Measurements from ENCODE around the gene CLEC1A. TPM values are rescaled to one million over a fixed set of nuclear protein-coding genes. Genes with fewer than 3 reads are reported as not detected.

Gene CLEC1A
- total RNA-seq, 1 experiment from 2014 or later = not detected

DNA sequence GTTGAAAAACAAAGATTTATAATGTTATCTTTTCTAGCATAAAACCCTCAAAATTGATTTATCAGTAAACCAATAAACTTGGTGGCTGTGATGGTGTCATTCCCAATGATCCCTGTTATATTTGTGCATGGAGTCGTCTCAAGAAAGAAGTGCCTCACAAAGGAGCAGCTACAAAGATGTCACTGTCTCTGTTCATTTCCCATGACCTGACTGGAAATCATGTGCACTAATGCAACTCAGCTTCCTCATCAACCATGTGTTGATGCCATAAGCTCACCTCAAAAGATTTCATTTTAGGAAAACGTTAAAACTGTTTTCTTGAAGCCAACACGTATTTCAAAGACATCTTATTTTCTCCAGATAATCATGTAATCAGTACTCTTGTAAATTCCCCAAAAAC, 28.8 kb downstream of the CLEC1A start:
- ChIA-PET RAD21 (ENCODE audit: low non-redundant PET in 1 of 2, low total read pairs in 2 of 2, uncharacterized antibody in 2 of 2, unreplicated experiment in 2 of 2) (no interaction called here), POLR2A (no interaction called here), CTCF (no interaction called here)
- H3K27ac ChIP-seq (ENCODE audit: low read depth, low read length) = no peak overlapping the region
- H3K9me3 ChIP-seq (ENCODE audit: control insufficient read depth in 1 of 2, insufficient read depth in 1 of 2, low read depth in 1 of 2, low read length in 2 of 2) = no peaks in the 10 kb centered on the region
- ATAC-seq (no peak), DNase-seq (ENCODE audit: low read depth, low spot score) (no peak)
- no peak overlapping the region for H3K4me2 ChIP-seq (ENCODE audit: low read length)
- no peak overlapping the region for H3K4me3 ChIP-seq (replicated peaks in 1 of 2; ENCODE audit: low read depth in 1 of 2, low read length in 2 of 2)
- no peak for TF ChIP-seq RAD21 (IDR thresholded peaks at IDR 0.05; ENCODE audit: low read depth)
- TF ChIP-seq, protein P1, sequence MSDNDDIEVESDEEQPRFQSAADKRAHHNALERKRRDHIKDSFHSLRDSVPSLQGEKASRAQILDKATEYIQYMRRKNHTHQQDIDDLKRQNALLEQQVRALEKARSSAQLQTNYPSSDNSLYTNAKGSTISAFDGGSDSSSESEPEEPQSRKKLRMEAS (IDR thresholded peaks at IDR 0.05) = no peak
- no peak for TF ChIP-seq SP1 (IDR thresholded peaks at IDR 0.05; ENCODE audit: low read depth)
- TF ChIP-seq, protein P2, sequence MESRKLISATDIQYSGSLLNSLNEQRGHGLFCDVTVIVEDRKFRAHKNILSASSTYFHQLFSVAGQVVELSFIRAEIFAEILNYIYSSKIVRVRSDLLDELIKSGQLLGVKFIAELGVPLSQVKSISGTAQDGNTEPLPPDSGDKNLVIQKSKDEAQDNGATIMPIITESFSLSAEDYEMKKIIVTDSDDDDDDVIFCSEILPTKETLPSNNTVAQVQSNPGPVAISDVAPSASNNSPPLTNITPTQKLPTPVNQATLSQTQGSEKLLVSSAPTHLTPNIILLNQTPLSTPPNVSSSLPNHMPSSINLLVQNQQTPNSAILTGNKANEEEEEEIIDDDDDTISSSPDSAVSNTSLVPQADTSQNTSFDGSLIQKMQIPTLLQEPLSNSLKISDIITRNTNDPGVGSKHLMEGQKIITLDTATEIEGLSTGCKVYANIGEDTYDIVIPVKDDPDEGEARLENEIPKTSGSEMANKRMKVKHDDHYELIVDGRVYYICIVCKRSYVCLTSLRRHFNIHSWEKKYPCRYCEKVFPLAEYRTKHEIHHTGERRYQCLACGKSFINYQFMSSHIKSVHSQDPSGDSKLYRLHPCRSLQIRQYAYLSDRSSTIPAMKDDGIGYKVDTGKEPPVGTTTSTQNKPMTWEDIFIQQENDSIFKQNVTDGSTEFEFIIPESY (IDR thresholded peaks at IDR 0.05; ENCODE audit: extremely low read depth, insufficient replicate concordance, low read length) = no peak
- H3K4me1 ChIP-seq (ENCODE audit: control insufficient read depth in 1 of 2, insufficient read depth in 2 of 2, low read length in 2 of 2) = no peaks in the 10 kb centered on the region
- H3K27me3 ChIP-seq (ENCODE audit: insufficient read depth, low read length) = peaks cover 85% of the 10 kb centered on the region
- BruUV-seq (replicated peaks) = no TSS peak
- no peaks in the 10 kb centered on the region for H3K79me2 ChIP-seq (ENCODE audit: insufficient read depth, low read length)
- no peaks in the 10 kb centered on the region for H4K20me1 ChIP-seq (ENCODE audit: insufficient read depth)
- intact Hi-C loops (cut with micrococcal nuclease) = no loop called here
- H3K9ac ChIP-seq (ENCODE audit: low read length) = no peak overlapping the region
- no peak overlapping the region for H2AFZ ChIP-seq (ENCODE audit: low read depth, low read length, poor library complexity, severe bottlenecking)
- no peaks in the 10 kb centered on the region for H3K9me2 ChIP-seq (ENCODE audit: insufficient read depth)
- no peaks in the 10 kb centered on the region for H3K36me3 ChIP-seq (ENCODE audit: control insufficient read depth in 1 of 2, insufficient read depth in 2 of 2, low read length in 2 of 2)

DNA sequence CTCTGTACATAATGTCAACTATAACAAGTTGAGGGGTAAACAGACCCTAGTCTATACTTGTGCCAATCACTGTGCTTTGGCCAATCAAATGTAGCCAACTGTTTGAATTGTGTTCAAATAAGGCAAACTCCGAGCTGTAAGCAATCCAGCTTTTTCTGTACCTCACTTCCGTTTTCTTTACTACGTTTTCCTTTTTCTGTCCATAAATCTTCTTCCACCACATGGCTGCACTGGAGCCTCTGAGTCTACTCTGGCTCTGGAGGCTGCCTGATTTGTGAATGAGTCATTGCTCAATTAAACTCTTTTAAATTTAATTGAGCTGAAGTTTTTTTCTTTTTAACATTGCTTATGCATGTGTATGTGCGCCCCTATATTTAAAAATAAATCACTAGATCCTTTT, 29.7 kb downstream of the CLEC1A start:
- TF ChIP-seq EGR1 (IDR thresholded peaks at IDR 0.05; ENCODE audit: low read depth) (no peak), CEBPB (IDR thresholded peaks at IDR 0.05; ENCODE audit: low read depth) (no peak), TCF7L2 (IDR thresholded peaks at IDR 0.05; ENCODE audit: borderline replicate concordance, extremely low read depth, insufficient read depth, insufficient read length) (no peak), POLR2A (IDR thresholded peaks at IDR 0.05; ENCODE audit: borderline replicate concordance, extremely low read depth, insufficient read depth, insufficient read length) (no peak), YY1 (IDR thresholded peaks at IDR 0.05; ENCODE audit: extremely low read depth, insufficient replicate concordance, low read depth, low read length) (no peak), SP1 (IDR thresholded peaks at IDR 0.05; ENCODE audit: low read depth) (no peak), EZH2phosphoT487 (IDR thresholded peaks at IDR 0.05; ENCODE audit: borderline replicate concordance) (no peak)
- TF ChIP-seq, protein P2 (IDR thresholded peaks at IDR 0.05; ENCODE audit: extremely low read depth, insufficient replicate concordance, low read length) = no peak
- TF ChIP-seq, protein P3, sequence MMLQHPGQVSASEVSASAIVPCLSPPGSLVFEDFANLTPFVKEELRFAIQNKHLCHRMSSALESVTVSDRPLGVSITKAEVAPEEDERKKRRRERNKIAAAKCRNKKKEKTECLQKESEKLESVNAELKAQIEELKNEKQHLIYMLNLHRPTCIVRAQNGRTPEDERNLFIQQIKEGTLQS (IDR thresholded peaks at IDR 0.05) = no peak
- Histone ChIP-seq H2AFZ (ENCODE audit: low read depth, low read length, poor library complexity, severe bottlenecking) (no peak overlapping the region), H3K4me3 (replicated peaks in 1 of 2; ENCODE audit: low read depth in 1 of 2, low read length in 2 of 2) (no peak overlapping the region), H3K4me1 (ENCODE audit: control insufficient read depth in 1 of 2, insufficient read depth in 2 of 2, low read length in 2 of 2) (no peaks in the 10 kb centered on the region), H3K79me2 (ENCODE audit: insufficient read depth, low read length) (no peaks in the 10 kb centered on the region), H3K4me2 (ENCODE audit: low read length) (no peak overlapping the region), H3K9me2 (ENCODE audit: insufficient read depth) (no peaks in the 10 kb centered on the region), H3K27me3 (ENCODE audit: insufficient read depth, low read length) (peaks cover 84% of the 10 kb centered on the region), H4K20me1 (ENCODE audit: insufficient read depth) (no peaks in the 10 kb centered on the region), H3K36me3 (ENCODE audit: control insufficient read depth in 1 of 2, insufficient read depth in 2 of 2, low read length in 2 of 2) (no peaks in the 10 kb centered on the region), H3K9me3 (ENCODE audit: control insufficient read depth in 1 of 2, insufficient read depth in 1 of 2, low read depth in 1 of 2, low read length in 2 of 2) (no peaks in the 10 kb centered on the region), H3K9ac (ENCODE audit: low read length) (no peak overlapping the region), H3K27ac (ENCODE audit: low read depth, low read length) (no peak overlapping the region)
- BruUV-seq (replicated peaks) = no TSS peak
- ChIA-PET RAD21 (ENCODE audit: low non-redundant PET in 1 of 2, low total read pairs in 2 of 2, uncharacterized antibody in 2 of 2, unreplicated experiment in 2 of 2) (no interaction called here), CTCF (no interaction called here), POLR2A (no interaction called here)
- ATAC-seq (no peak), DNase-seq (ENCODE audit: low read depth, low spot score) (no peak)
- intact Hi-C loops (cut with micrococcal nuclease) = no loop called here
